ENCODE results near the gene MRPL12.

MRPL12 gene

GRCh38 chr17:81701288-81702071 is 1.7 kb upstream of the MRPL12 start:
- peak; percentile 40 for DNase-seq (ENCODE audit: low spot score)

GRCh38 chr17:81703747-81704654 is 834 bp downstream of the MRPL12 start:
- no peak for DNase-seq (ENCODE audit: low spot score)

GRCh38 chr17:81705518-81706231 is 2.5 kb downstream of the MRPL12 start:
- no peak for DNase-seq (ENCODE audit: low spot score)

- no peak for DNase-seq (ENCODE audit: low spot score)
These were observed 3.1 kb downstream of the MRPL12 start for GRCh38 chr17:81706232-81706611.

GRCh38 chr17:81706757-81707624 is 3.8 kb downstream of the MRPL12 start:
- no peak for DNase-seq (ENCODE audit: low spot score)

GRCh38 chr17:81707725-81708646 is 4.8 kb downstream of the MRPL12 start:
- DNase-seq (ENCODE audit: low spot score) = no peak

GRCh38 chr17:81708739-81709185 is 5.6 kb downstream of the MRPL12 start:
- DNase-seq (ENCODE audit: low spot score) = no peak

GRCh38 chr17:81710514-81711308 is 7.5 kb downstream of the MRPL12 start:
- no peak for DNase-seq (ENCODE audit: low spot score)

GRCh38 chr17:81711814-81712467 is 8.8 kb downstream of the MRPL12 start, which contains the start of gene SLC25A10:
TSS of gene SLC25A10 (plus strand) at chr17:81712284. CDS start at chr17:81712427, 143 bp downstream.
- DNase-seq (ENCODE audit: low spot score) = peak; percentile 97

GRCh38 chr17:81712468-81713003 is 9.4 kb downstream of the MRPL12 start:
- peak; percentile 85 for DNase-seq (ENCODE audit: low spot score)

- no peak for DNase-seq (ENCODE audit: low spot score)
These were observed 9.9 kb downstream of the MRPL12 start for GRCh38 chr17:81713004-81713555.

- DNase-seq (ENCODE audit: low spot score) = no peak
These were observed 10.6 kb downstream of the MRPL12 start for GRCh38 chr17:81713556-81714411.

- no peak for DNase-seq (ENCODE audit: low spot score)
These were observed 11.4 kb downstream of the MRPL12 start for GRCh38 chr17:81714412-81715106.

GRCh38 chr17:81715107-81715871 is 12.1 kb downstream of the MRPL12 start:
- DNase-seq (ENCODE audit: low spot score) = no peak

GRCh38 chr17:81715872-81716673 is 12.9 kb downstream of the MRPL12 start:
- DNase-seq (ENCODE audit: low spot score) = no peak

All from GM03348 (cell line).